ENCODE results near the gene PABPN1L.

The PABPN1L gene

DNA sequence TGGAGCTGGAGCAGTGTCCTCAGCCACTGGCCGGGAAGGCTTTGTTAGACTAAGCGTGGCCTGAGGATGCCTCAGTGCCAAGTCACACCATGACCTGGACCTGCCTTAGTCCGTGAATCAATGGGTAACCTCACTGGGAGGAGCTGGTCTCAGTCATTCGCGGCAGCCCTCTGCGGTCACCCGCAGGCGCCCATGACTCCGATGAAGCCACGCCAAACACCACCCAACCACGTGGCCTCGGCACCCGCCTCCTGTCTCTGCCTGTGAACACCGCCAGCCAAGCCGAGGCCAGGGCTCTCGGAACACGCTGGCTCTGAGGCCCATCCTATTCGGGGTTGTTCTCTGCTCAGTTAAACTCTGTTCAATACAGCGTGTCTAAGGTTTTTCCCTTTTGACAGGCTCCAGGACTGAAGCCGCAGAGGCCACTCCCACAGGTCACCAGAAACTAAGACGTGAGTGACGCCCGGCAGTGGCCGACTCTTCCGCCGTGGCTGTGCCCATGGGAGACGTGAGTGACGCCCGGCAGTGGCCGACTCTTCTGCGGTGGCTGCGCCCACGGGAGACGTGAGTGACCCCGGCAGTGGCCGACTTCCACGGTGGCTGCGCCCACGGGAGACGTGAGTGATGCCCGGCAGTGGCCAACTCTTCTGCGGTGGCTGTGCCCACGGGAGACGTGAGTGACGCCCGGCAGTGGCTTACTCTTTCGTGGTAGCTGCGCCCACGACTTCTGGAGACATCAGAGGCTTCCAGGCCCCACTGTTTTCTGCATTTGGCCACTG, 16.8 kb upstream of the PABPN1L start:
- DNase-seq, result no peak

DNA sequence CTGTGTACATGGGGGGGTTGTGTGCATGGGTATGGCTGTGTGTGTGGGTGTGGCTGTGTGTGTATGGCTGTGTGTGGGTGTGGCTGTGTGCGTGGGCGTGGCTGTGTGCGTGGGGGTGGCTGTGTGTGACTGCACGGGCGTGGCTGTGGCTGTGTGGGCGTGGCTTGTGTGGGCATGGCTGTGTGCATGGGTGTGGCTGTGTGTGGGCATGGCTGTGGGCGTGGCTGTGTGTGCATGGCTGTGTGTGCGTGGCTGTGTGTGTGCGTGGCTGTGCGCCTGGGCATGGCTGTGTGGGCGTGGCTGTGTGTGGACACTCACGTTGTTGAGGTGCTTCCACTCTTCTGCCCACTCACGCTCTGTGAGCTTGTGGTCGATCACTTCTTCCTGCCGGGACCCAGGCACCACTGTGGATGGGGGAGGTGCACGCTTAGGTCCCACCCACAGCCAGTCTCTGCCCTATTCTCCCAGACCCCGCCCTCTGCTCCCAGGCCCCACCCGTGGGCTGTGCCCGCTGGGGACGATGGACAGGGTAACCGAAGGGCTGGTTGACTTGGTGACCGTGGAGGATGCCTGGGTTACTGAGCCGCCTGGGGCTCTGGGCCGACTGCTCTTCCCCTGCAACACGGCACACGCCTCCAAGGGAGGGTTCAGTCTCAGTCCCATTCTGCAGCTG, 16.0 kb upstream of the PABPN1L start:
- DNase-seq, result no peak

- no peak for DNase-seq
These were observed 15.4 kb upstream of the PABPN1L start for GRCh38 chr16:88881675-88882357.

GRCh38 chr16:88881007-88881615, 14.7 kb upstream of the PABPN1L start:
- DNase-seq, result no peak

DNA sequence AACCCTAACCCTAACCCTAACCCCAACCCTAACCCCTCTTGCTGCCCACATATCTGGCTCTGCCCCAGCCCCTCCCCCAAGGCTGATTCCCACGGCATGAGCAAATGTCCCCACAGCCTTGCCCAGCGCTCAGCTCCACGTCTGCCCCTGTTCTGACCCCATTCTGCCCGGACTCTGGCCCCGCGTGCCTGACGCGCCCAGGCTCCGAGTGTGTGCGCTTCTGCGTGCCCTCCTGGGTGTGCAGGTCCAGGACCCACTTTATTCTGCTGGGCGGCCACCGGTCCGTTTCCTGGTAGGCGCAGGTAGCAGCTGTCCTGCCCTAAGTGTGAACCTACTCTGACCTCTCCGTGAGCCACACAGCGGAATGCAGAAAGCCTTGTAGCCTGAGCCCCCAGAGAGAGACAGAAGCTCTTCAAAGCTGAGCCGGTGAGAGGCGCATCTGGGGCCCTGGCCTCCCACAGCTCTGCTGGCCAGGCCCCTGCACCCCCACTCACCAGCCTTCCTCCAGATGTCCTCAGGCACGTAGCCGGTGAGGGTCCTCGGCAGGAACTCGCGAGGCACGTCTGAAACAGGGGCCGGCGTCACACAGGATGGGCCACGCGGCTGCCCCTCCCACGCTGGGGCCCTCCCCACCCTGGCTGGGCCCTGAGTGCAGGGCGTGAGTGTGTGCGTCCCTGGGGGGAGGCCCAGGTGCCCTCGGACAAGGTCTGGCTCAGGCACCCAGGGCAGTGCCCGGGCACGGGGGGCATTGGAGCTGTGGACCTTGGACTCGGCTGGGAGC, 14.0 kb upstream of the PABPN1L start:
- no peak for DNase-seq

DNA sequence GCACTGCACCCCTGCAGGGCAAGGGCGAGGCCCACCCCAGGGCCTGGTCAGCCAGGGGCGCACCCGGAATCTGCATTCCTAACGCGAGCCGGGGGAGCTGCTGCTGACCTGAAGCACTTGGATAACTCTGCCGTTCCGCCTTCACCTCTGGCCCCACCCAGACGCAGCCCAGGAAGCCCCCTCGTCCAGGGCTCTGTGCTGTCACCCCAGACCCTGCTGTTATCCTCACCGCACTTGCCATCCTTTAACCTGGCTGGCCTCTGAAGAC, 13.3 kb upstream of the PABPN1L start:
- no peak for DNase-seq

- peak; percentile 20 for DNase-seq
These were observed 12.7 kb upstream of the PABPN1L start for GRCh38 chr16:88878967-88879787.

GRCh38 chr16:88878356-88878755, 11.9 kb upstream of the PABPN1L start:
- DNase-seq, result no peak

- DNase-seq, result no peak
These were observed 11.3 kb upstream of the PABPN1L start for GRCh38 chr16:88877564-88878289.

DNA sequence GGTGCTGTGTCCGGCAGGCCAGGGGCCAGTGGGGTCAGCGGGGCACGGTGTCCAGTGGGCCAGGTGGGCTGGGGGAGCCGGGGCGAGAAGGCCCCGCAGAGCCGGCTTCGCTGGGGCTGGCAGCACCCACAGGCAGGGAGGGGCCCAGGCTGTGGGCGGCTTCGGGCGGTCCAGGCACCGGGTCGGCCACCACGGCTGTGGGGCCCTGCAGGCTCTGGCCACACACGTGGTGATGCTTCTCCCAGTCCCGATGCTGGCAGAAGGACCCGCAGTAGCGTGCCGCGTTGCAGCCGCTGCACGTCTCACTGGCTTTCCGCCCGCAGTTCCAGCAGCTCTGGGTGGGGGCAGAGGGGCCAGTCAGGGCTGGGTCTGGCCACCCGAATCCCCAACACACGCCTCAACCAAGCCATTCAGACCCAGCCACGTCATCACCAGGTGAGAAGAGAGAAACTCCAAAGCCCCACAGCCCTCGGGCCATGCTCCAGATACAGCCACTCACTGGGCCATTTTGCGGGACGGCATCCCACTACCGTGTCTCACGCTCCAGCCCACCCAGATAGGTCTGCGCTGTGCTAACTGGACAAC, 10.6 kb upstream of the PABPN1L start:
- no peak for DNase-seq

- no peak for DNase-seq
These were observed 9.3 kb upstream of the PABPN1L start for GRCh38 chr16:88875703-88876234.

DNA sequence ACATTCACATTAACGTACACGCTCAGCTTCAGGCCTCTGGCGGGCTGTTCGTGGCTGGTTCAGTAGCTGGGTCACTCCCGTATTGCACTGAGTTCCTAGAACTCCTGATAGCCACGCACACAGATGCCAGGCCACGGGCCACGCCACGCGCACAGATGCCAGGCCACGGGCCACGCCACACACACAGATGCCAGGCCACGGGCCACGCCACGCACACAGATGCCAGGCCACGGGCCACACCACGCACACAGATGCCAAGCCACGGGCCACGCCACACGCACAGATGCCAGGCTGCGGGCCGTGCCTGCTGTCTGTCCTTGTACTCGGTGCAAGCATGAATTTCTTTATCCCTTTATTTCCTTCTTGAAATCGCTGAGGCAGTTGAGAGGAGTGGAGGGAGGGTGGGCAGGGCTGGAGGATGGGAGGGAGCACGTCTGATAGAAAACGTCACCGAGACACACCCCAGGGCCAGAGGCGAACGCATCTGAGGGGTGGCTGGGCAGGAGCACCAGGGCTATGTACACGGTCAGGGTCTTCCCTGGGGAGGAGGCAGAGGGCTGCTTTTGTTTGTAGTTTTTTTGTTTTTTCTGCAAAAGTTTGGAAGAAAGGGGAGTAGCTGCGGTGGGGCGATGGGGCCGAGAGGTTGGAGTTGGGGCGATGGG, 8.6 kb upstream of the PABPN1L start:
- DNase-seq, result no peak

DNA sequence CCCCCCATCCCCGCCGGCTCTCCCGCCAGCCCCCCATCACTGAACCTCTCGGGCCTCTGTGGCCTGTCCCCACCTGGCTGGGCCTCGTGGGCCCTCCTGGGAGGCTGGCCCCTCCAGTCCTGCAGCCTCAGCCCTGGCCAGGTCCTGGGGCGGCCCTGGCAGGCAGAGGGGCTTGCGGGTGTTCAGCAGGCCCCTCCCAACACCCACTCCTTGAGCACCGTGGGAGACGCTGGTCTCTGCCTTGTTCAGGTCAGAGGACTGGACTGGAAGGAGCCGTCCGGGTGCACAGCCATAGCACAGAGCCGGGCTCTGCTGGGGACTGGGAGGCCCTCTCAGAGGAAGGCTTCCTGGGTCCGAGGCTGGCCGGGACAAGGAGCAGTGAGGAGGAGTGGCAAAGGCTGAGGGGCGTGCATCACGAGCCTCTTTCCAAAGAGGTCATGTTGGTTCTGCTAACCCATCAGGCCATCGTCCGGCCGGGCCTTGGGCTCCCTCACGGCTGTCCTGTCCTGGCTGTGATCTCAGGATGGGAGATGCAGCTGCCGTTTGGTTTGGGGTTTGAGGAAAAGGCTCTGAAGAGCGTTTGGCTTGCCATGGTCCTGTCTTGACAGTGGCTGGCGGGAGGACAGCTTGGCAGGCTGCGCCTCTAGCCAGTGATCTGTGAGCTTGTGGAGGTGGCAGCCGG, 6.3 kb upstream of the PABPN1L start:
- no peak for DNase-seq

- DNase-seq, result no peak
These were observed 5.4 kb upstream of the PABPN1L start for GRCh38 chr16:88871730-88872416.

GRCh38 chr16:88871349-88871702, 4.9 kb upstream of the PABPN1L start:
- DNase-seq, result no peak

DNA sequence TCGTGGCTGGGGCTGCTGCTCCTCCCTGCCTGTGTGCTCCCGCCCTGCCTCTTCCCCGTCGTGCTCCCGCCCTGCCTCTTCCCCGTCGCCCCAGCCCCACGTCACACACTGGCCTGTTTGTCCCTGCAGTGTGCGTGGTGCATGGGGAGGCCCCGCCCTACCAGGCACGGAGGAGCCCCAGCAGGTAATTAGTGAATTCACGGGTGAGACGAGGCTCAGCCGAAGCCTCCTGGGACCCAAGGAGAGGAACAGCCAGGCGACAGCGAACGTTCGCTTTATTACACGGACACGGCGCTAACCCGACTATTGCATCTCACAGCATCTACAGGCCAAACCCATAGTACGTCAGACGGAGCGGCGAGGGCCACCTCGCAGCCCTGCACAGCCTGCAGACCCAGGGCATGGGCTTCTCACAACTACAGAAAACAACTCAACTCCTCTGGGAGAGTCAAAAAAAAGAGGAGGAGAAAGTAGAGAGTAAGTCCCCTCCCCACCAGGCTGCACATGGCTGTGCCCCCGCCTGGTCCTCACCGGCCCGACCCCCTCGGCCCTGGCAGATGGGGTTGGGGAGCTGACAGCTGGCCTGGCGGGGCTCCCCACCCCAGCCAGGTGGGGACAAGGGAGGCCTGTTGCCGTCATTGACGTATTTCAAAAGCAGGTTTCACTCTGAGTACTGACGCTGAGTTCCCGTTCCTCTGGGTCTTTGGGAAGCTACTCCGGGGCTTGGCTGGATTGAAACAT, 4.3 kb upstream of the PABPN1L start:
- peak; percentile 79 for DNase-seq

DNA sequence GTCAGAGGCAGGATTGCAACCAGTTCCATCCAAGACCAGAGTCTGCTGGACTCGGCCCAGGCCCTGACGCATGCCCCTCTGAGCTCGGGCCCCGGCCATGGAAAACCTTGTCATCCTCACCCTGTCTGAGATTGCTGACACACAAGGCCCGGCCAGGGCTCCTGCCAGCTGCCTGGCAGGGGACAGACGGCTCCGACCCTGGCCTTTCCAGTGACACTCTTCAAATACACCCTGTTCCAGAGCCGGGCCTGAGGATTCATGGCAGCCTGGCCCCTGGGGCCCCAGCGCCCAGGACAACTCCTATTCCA, 3.2 kb upstream of the PABPN1L start:
- DNase-seq, result no peak

DNA sequence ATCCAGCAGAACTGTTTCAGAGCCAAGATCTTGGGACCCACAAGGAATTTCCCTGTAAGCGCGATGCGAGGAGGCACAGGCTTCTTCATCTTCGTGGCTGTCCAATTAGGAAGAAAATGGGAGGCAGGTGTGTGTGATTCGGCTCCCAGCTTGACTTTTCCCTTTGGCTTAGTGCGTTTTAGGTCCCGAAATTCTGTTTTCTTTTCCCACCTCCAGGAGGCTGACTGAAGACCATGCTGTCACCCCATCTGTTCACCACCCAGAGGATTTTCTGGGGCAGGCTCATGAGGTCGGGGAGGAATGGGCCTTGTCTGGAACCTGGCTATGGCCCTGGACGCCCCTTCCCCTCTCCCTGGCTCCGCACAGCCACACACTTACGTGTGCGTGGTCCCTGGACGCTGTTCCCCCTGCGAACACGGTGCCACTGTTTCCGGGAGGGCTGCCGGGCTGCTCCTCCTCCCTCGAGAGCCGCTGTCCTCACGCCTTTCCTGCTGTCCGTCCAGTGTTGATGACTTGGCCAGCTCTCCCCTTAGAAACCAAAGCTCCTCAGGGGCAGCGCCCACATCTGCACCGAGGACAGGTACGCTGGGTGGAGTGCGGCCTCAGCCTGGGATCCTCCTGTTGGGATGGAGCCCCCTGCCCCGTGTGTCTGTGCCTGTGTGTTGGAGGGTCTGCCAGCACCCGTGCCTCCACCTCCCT, 2.7 kb upstream of the PABPN1L start:
- DNase-seq, result peak; percentile 48

Data from NCI-H1694 (cell line).